HCT116 (cell line): Measurements from ENCODE around the gene LYRM1. TPM values are rescaled to one million over a fixed set of nuclear protein-coding genes. Genes with fewer than 3 reads are reported as not detected.
A peak's percentile ranks its signal among the peaks of the same experiment; 100 is the strongest.

Experiments
- ATAC-seq: fragments of 200-7000 bp; cut with Tn5 transposase; 2 replicates; pipeline ENCODE4 v1.9.1; 2020; ENCODE audit warnings: mild to moderate bottlenecking, moderate library complexity
- BruUV-seq: library from RNA; stranded (reverse); fragments of 400-500 nt; replicated peaks from 2 replicates; lab custom pipeline; 2021; lab: Mats Ljungman, UMichigan
- CTCF ChIA-PET: fragments of 300-600 bp; sonication (Branson Sonifier 250); formaldehyde crosslinking; loops from one replicate; lab custom pipeline; 2021; ENCODE audit warnings: antibody characterized with exemption; lab: Charles Lee
- POLR2A ChIA-PET: fragments of 300-600, 350-600 bp; sonication (Branson Sonifier 250); formaldehyde crosslinking; loops from one replicate; lab custom pipeline; 2021; ENCODE audit warnings: antibody characterized with exemption; lab: Charles Lee
- RAD21 ChIA-PET, 2 experiments: fragments of 300-600 bp; sonication (Branson Sonifier 250); formaldehyde crosslinking; loops; one replicate each; lab custom pipeline; 2023; ENCODE audit warnings: low total read pairs in 2 of 2; ENCODE audit not compliant: uncharacterized antibody in 2 of 2, unreplicated experiment in 2 of 2, low non-redundant PET in 1 of 2; lab: Charles Lee
- DNase-seq: peaks from one replicate; pipeline ENCODE4 v3.0.0-alpha.2; 2010; ENCODE audit warnings: low read depth, low spot score
- H2AFZ ChIP-seq: fragments of 200-600 bp; shearing (Covaris generic), sonication (generic); 2 replicates; pipeline ENCODE4 v1.6.1; 2017; ENCODE audit warnings: low read depth, mixed run types, mixed read lengths, antibody characterized with exemption, low read length; ENCODE audit not compliant: poor library complexity, severe bottlenecking
- H3K27ac ChIP-seq: 2 replicates; pipeline ENCODE4 v1.5.1; 2012; ENCODE audit warnings: low read depth, low read length
- H3K27me3 ChIP-seq: fragments of 200-600 bp; sonication (generic); 2 replicates; pipeline ENCODE4 v1.6.1; 2016; ENCODE audit warnings: mixed run types, low read length, mixed read lengths; ENCODE audit not compliant: insufficient read depth
- H3K36me3 ChIP-seq, 2 experiments: fragments of 200-500 bp in 1 of 2; fragments of 200-600 bp in 1 of 2; sonication (Bioruptor generic) in 1 of 2; sonication (generic) in 1 of 2; 2 replicates each; pipeline versions ENCODE4 v1.5.1 to v1.6.1; 2014 to 2016; ENCODE audit warnings: low read length in 2 of 2, inconsistent platforms in 1 of 2, mixed read lengths in 1 of 2, mixed run types in 1 of 2; ENCODE audit not compliant: insufficient read depth in 2 of 2, control insufficient read depth in 1 of 2
- H3K4me1 ChIP-seq, 2 experiments: fragments of 200-600 bp in 1 of 2; sonication (generic) in 1 of 2; 2 replicates each; pipeline versions ENCODE4 v1.5.1 to v1.6.1; 2012 to 2017; ENCODE audit warnings: low read length in 2 of 2, inconsistent platforms in 1 of 2, mild to moderate bottlenecking in 1 of 2, mixed read lengths in 1 of 2, mixed run types in 1 of 2, moderate library complexity in 1 of 2; ENCODE audit not compliant: insufficient read depth in 2 of 2, control insufficient read depth in 1 of 2
- H3K4me2 ChIP-seq: fragments of 200-600 bp; sonication (generic); 2 replicates; pipeline ENCODE4 v1.6.1; 2017; ENCODE audit warnings: mixed run types, low read length, mixed read lengths
- H3K4me3 ChIP-seq, 2 experiments: fragments of 200-600 bp in 1 of 2; sonication (generic) in 1 of 2; replicated peaks in 1 of 2; 2 replicates each; pipeline ENCODE4 v1.5.1; 2011 to 2016; ENCODE audit warnings: low read length in 2 of 2, control low read depth in 1 of 2, low read depth in 1 of 2, mild to moderate bottlenecking in 1 of 2, mixed read lengths in 1 of 2, mixed run types in 1 of 2
- H3K79me2 ChIP-seq: fragments of 200-600 bp; sonication (generic); 2 replicates; pipeline ENCODE4 v1.6.1; 2017; ENCODE audit warnings: mild to moderate bottlenecking, mixed run types, low read length, moderate library complexity, mixed read lengths; ENCODE audit not compliant: insufficient read depth
- H3K9ac ChIP-seq: fragments of 200-600 bp; sonication (generic); 2 replicates; pipeline ENCODE4 v1.6.1; 2016; ENCODE audit warnings: low read length, mixed read lengths
- H3K9me2 ChIP-seq: fragments of 200-600 bp; sonication (generic), shearing (Covaris generic); 2 replicates; pipeline ENCODE4 v1.6.1; 2017; ENCODE audit warnings: mixed run types, mild to moderate bottlenecking, moderate library complexity; ENCODE audit not compliant: insufficient read depth
- H3K9me3 ChIP-seq, 2 experiments: fragments of 200-500 bp in 1 of 2; fragments of 200-600 bp in 1 of 2; sonication (Bioruptor generic) in 1 of 2; sonication (generic) in 1 of 2; 2 replicates each; pipeline ENCODE4 v1.6.1; 2014 to 2017; ENCODE audit warnings: low read length in 2 of 2, mixed read lengths in 2 of 2, inconsistent platforms in 1 of 2, low read depth in 1 of 2, mild to moderate bottlenecking in 1 of 2, mixed run types in 1 of 2, moderate library complexity in 1 of 2; ENCODE audit not compliant: control insufficient read depth in 1 of 2, insufficient read depth in 1 of 2
- H4K20me1 ChIP-seq: fragments of 200-600 bp; sonication (generic), shearing (Covaris generic); 2 replicates; pipeline ENCODE4 v1.6.1; 2017; ENCODE audit warnings: mixed run types, mild to moderate bottlenecking, moderate library complexity; ENCODE audit not compliant: insufficient read depth
- CEBPB ChIP-seq: IDR thresholded peaks from 2 replicates; pipeline ENCODE4 v1.6.1; 2012; ENCODE audit warnings: low read depth
- EZH2 ChIP-seq: fragments of 200-600 bp; sonication (generic); IDR thresholded peaks from 2 replicates; pipeline ENCODE4 v1.6.1; 2017; ENCODE audit warnings: antibody characterized with exemption, mixed run types
- EZH2phosphoT487 ChIP-seq: fragments of 200-600 bp; IDR thresholded peaks from 2 replicates; pipeline ENCODE4 v1.6.1; 2018; ENCODE audit warnings: antibody characterized with exemption, borderline replicate concordance
- FOSL1 ChIP-seq: IDR thresholded peaks from 2 replicates; pipeline ENCODE4 v1.6.1; 2012; ENCODE audit warnings: low read depth
- JUND ChIP-seq: IDR thresholded peaks from 2 replicates; pipeline ENCODE4 v1.6.1; 2012
- POLR2A ChIP-seq: IDR thresholded peaks from 2 replicates; pipeline ENCODE4 v1.7.0; 2011; ENCODE audit warnings: borderline replicate concordance; ENCODE audit not compliant: insufficient read depth, insufficient read length; ENCODE audit errors: extremely low read depth
- POLR2AphosphoS5 ChIP-seq: IDR thresholded peaks from 2 replicates; pipeline ENCODE4 v1.6.1; 2011; ENCODE audit warnings: mild to moderate bottlenecking, low read depth, low read length, moderate library complexity
- ZNF274 ChIP-seq: fragments of 200-500 bp; sonication (Bioruptor generic); IDR thresholded peaks from 2 replicates; pipeline ENCODE4 v1.6.1; 2014; ENCODE audit warnings: mild to moderate bottlenecking, low read depth, low read length, inconsistent platforms
- intact Hi-C: fragments of 100-400 bp; cut with micrococcal nuclease; formaldehyde crosslinking; loops from 2 replicates; pipeline ENCODE4 v1.10.0; 2022
- total RNA-seq: library from RNA; stranded (reverse); gene quantifications from one replicate; pipeline ENCODE4 v1.2.1, GENCODE V29; 2021; ENCODE audit not compliant: unreplicated experiment
- TF ChIP-seq, protein P1 (sequence below): IDR thresholded peaks from 2 replicates; pipeline ENCODE4 v1.6.1; 2011; ENCODE audit warnings: mild to moderate bottlenecking, low read length, moderate library complexity; ENCODE audit not compliant: insufficient replicate concordance; ENCODE audit errors: extremely low read depth

Gene LYRM1
- total RNA-seq, 1 experiment from 2014 or later: 26.7 TPM

DNA sequence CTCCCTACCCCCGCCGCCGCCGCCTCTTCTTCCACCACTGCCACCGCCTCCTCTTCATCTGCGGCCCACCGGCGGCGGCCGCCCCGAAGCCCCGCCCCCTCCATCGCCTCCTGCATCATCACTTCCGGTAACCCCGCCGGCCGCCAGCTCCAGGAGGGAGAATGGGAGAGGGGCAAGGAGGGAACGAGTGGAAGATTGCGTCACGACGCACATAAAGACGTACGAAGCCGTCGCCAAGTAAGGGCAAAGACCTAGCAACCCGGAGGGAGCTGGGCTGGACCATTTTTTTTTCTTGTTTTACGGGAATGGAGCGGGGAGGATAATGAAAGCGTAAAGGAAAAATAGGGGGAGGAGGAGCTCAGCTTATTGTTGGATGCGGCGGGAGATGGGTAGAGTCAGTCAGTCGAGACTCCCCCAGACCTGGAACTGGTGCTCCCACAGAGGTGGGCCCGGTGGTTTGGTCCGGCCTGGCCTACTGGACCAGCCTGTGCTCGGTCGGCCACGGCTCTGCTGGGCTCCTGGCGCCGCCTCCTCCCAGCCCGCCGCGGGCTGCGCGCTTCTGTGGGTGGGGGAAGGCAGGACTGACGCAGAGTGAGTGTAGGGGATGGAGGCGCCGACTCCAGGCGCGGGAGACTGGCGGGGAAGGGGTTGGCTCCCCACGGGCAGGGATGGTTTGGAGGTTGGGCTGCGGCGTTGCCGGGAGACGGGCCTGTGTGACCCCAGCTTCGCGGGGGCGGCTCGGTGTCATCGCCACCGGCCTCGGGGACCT lies at the start of gene LYRM1, which contains the start of gene DCUN1D3 (continued):
- TF ChIP-seq, protein P1, sequence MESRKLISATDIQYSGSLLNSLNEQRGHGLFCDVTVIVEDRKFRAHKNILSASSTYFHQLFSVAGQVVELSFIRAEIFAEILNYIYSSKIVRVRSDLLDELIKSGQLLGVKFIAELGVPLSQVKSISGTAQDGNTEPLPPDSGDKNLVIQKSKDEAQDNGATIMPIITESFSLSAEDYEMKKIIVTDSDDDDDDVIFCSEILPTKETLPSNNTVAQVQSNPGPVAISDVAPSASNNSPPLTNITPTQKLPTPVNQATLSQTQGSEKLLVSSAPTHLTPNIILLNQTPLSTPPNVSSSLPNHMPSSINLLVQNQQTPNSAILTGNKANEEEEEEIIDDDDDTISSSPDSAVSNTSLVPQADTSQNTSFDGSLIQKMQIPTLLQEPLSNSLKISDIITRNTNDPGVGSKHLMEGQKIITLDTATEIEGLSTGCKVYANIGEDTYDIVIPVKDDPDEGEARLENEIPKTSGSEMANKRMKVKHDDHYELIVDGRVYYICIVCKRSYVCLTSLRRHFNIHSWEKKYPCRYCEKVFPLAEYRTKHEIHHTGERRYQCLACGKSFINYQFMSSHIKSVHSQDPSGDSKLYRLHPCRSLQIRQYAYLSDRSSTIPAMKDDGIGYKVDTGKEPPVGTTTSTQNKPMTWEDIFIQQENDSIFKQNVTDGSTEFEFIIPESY: no peak
- TF ChIP-seq JUND: peak; percentile 64; the same call in 1 of the 2 replicates
- peak; percentile 80 for TF ChIP-seq POLR2AphosphoS5
- TF ChIP-seq ZNF274: no peak
- TF ChIP-seq POLR2A: peak; percentile 79
- no peak for TF ChIP-seq FOSL1
- no peak for TF ChIP-seq EZH2phosphoT487
- peak; percentile 92 for TF ChIP-seq CEBPB

DNA sequence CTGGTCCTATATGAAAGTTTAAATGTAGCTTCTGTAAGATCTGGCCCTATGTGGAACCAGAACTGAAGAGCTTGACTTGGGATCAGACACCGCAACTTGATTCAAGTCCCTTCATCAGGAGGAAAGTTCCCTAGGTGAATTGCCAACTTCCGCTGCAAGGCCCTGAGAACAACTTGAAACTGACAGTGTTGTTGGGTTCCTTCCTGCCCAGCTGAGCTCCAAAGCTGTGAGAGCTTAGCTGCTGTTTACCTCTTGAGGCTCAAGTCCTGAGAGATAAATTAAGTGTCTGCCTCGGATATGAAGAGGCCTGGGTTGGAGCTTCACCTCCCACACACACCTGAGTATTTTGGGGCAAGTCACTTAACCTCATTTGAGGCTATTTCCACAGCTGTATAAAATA lies 49.6 kb upstream of the LYRM1 start:
- TF ChIP-seq EZH2: no peak
- TF ChIP-seq POLR2AphosphoS5: peak; percentile 27; the same call in 1 of the 2 replicates
- TF ChIP-seq, all 23 proteins: peak for 1
- no TSS peak for BruUV-seq
- DNase-seq: no peak
- Histone ChIP-seq H3K36me3 (0 out of 4 replicates have a peak, but pooled peaks cover 0 to 5% of the 10 kb centered on the region in 2 experiments), H3K9me3 (no peaks in the 10 kb centered on the region), H3K27ac (peak overlapping the region; percentile 44; the same call in 1 of the 2 replicates), H3K4me3 (no peak overlapping the region), H2AFZ (no peak overlapping the region), H3K4me1 (peaks cover 19 to 22% of the 10 kb centered on the region in 2 experiments), H4K20me1 (no peaks in the 10 kb centered on the region), H3K79me2 (no peaks in the 10 kb centered on the region), H3K27me3 (no peaks in the 10 kb centered on the region), H3K9ac (no peak overlapping the region), H3K9me2 (no peaks in the 10 kb centered on the region), H3K4me2 (no peak overlapping the region; the same call in 1 of the 2 replicates)
- intact Hi-C loops: loop anchor here (1.0 to 5.0 kb wide), 7 partner anchors 51 to 1826 kb away; partner anchors contain the start of genes DCUN1D3, LDAF1 and LYRM1
- 0 out of 2 replicates have a peak, but pooled peaks have one; percentile 4 for ATAC-seq
- CTCF ChIA-PET: interaction anchor here (0.7 to 3.2 kb wide), 17 partner anchors 14 to 450 kb away, joined by 3 to 41 read pairs (median 5); partner anchors contain the start of genes ERI2 and REXO5
- RAD21 ChIA-PET: interaction anchor here (0.8 to 1.7 kb wide), 5 partner anchors 63 to 338 kb away, joined by 3 to 11 read pairs (median 5); no protein-coding TSS in a partner anchor
- POLR2A ChIA-PET: interaction anchor here (0.9 to 1.6 kb wide), 4 partner anchors 16 to 450 kb away, joined by 3 to 4 read pairs (median 4); no protein-coding TSS in a partner anchor
